ENCODE results near the gene DKK1. TPM values are rescaled to one million over a fixed set of nuclear protein-coding genes. Genes with fewer than 3 reads are reported as not detected.
"Not testable (repeated sequence)": the region's sequence is repeated elsewhere in the genome, so short reads cannot be mapped to it uniquely, and the experiment has no call there.

The DKK1 gene
- total RNA-seq, 1 donor from 2014 or later = 4.5 TPM

DNA sequence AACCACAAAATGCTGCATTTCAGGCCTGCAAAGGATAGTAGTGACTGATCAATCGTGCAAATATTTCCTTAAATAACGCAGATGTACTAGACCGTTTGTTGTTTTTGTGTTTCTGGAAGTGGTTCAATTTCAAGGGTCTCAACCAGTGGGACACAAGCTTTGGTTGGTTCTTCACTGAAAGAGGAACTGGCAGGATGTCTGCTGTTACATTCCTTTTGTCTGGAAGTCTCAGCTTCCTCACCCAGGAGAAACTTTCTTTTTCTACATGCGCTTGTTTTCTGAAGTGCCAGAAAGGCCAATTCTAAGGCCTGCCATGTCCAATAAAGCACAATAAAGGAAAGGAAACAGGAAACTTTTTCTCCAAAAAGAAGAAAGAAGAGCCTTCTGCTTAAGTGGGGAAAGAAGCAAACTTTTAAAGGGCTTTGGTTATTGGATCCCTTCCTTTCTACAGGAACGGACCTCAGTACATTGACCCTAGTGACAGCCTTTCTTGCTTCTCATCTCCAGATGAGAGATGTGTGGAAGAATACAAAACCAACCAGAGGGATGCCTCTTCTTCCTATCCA, 4.1 kb downstream of the DKK1 start:
- no peak for DNase-seq

GRCh38 chr10:52318822-52319464, 4.9 kb downstream of the DKK1 start:
- no peak for DNase-seq

DNA sequence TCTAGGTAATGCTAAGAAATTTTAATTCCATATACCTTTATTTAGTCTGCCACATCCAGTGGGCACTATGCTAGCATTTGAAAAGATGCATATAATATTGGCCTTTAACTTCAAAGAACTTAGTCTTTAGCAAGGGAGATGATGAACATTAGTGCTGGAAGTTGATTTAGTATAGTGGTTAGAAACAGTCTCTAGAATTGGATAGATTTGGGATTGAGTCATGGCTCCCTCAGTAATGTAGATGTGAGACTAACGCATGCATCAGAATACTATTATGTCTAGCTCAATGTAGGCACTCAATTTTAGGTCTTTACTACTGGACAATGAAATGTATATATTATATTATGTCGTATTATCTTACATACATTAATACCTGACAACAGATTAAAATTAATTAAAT, 5.8 kb downstream of the DKK1 start:
- DNase-seq = no peak

- DNase-seq = no peak
Observed at GRCh38 chr10:52322323-52322722, 8.2 kb downstream of the DKK1 start.

GRCh38 chr10:52322936-52323335, 8.9 kb downstream of the DKK1 start:
- DNase-seq = no peak

DNA sequence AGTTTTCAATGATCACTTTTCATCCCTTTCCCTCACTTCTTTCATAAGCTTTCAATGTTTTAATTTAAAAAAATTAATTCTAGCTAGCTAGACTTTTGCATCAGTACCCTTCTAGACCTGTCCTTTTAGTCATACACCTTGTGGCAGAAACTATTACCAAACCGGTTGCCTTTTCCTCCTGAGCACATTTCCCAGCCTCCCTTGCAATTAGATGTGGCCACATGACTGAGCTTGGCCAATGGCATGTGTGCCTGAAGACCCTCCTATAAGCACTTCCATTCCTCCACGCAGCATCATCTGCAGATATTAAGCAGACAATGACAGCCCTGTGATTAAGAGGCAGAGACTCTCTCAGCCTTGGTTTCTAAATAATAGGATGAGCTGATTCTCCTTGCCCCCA, 12.3 kb downstream of the DKK1 start:
- DNase-seq = no peak

GRCh38 chr10:52331638-52332364, 17.7 kb downstream of the DKK1 start:
- DNase-seq = no peak

DNA sequence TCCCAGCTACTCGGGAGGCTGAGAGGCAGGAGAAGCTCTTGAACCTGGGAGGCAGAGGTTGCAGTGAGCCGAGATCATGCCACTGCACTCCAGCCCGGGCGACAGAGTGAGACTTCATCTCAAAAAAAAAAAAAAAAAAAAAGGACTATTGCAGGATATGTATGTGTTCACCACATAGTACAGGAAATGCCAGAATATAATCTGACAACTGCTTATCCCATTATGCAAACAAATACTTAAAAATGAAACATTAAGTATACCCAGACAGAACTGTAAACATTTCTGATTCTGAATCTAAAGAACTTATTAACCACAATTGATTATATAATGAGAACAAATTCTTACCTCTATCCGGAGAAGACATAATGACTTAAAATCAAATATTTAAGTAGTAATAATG, 18.7 kb downstream of the DKK1 start:
- no peak for DNase-seq

- no peak for DNase-seq
Observed at GRCh38 chr10:52334595-52334994, 20.5 kb downstream of the DKK1 start.

GRCh38 chr10:52335665-52336064, 21.6 kb downstream of the DKK1 start:
- no peak for DNase-seq

- no peak for DNase-seq
Observed at GRCh38 chr10:52337225-52337624, 23.1 kb downstream of the DKK1 start.

GRCh38 chr10:52343439-52343838, 29.4 kb downstream of the DKK1 start:
- no peak for DNase-seq

GRCh38 chr10:52346394-52347326, 32.6 kb downstream of the DKK1 start:
- no peak for DNase-seq

DNA sequence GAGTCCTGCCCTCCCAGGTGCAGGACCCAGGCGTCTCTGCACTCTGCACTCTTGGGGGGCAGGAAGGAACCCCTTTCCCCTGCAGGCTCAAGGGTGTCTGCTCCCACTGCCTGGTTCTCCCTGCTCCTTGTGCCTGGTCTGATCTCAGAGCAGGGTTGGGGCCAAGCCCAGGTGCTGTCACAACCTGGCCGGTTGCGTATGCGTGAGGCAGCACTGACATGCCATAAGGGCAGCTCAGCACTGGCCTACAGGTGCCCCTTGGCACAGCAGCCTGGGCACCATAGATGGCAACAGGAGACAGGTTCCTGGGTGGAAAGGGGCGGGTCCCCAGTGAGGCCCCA, 33.2 kb downstream of the DKK1 start:
- no peak for DNase-seq

GRCh38 chr10:52348037-52348564, 34.0 kb downstream of the DKK1 start:
- DNase-seq = no peak

GRCh38 chr10:52351914-52352330, 37.8 kb downstream of the DKK1 start:
- DNase-seq = no peak

DNA sequence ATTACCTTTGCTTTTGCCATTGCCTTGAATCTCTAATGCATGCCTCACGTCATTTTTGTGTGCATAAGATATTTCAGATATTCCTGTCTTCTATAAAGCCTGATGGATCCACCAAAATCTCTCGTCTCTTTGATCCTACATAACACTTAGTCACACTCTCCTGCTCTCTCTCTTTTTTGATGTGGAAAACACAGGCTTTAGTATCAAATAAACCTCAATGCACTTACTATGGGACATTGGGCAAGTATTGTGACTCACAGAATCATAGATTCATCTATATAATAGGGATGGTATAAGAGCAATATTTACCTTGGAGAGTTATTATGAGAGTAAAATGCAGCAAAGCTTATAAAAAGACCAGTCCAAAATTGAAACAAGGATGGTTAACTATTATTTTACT, 39.1 kb downstream of the DKK1 start:
- no peak for DNase-seq

DNA sequence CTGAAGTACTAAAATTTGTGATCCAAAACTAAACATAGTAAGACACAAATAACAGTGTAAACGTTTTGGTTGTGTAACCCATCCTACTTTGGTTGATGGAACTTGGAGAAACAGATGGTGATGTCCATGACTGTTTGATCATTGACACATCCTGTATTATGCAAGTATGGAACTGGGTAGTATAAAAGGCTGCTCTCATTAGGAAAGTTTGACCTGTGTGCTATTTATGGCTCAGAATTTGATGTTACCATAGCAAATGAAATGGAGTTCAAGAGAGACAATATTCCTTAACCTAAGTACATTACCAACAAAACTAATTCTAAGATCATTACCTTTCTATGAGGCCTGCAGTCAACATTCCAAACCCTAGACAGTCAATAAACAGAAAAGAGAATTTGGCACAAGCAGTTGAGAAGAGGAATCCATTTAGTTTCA, 39.9 kb downstream of the DKK1 start:
- no peak for DNase-seq

GRCh38 chr10:52357971-52358370, 43.9 kb downstream of the DKK1 start:
- no peak for DNase-seq

GRCh38 chr10:52359441-52359840, 45.4 kb downstream of the DKK1 start:
- no peak for DNase-seq

- not testable (repeated sequence) for DNase-seq
Observed at GRCh38 chr10:52365547-52366432, 51.7 kb downstream of the DKK1 start.
